PFSK-1 (cell line): Measurements from ENCODE around the gene S1PR2.

Experiments used
- FOXP2 ChIP-seq: optimal IDR thresholded peaks from 2 replicates; pipeline ENCODE3; 2011; ENCODE audit warnings: borderline replicate concordance, control low read depth, inconsistent platforms; ENCODE audit not compliant: insufficient read depth; ENCODE audit errors: extremely low read length, extremely low read depth
- POLR2AphosphoS5 ChIP-seq: IDR thresholded peaks from 2 replicates; pipeline ENCODE4 v1.6.1; 2012; ENCODE audit warnings: low read depth, mild to moderate bottlenecking, control low read depth, low read length, moderate library complexity
- SIN3A ChIP-seq: IDR thresholded peaks from 2 replicates; pipeline ENCODE4 v1.6.1; 2012; ENCODE audit warnings: mild to moderate bottlenecking, low read length, moderate library complexity, borderline replicate concordance; ENCODE audit not compliant: insufficient read depth
- TAF1 ChIP-seq: IDR thresholded peaks from 2 replicates; pipeline ENCODE4 v1.6.1; 2012; ENCODE audit warnings: low read length, control low read depth, borderline replicate concordance; ENCODE audit not compliant: insufficient read depth
- TF ChIP-seq, protein P1 (sequence below), 2 experiments: IDR thresholded peaks; 2 replicates each; pipeline versions ENCODE4 v1.6.1 to v1.8.0; 2011 to 2012; ENCODE audit warnings: low read depth in 2 of 2, low read length in 2 of 2, control low read depth in 1 of 2, inconsistent platforms in 1 of 2, mild to moderate bottlenecking in 1 of 2, moderate library complexity in 1 of 2; ENCODE audit not compliant: insufficient read depth in 1 of 2

S1PR2 gene

DNA sequence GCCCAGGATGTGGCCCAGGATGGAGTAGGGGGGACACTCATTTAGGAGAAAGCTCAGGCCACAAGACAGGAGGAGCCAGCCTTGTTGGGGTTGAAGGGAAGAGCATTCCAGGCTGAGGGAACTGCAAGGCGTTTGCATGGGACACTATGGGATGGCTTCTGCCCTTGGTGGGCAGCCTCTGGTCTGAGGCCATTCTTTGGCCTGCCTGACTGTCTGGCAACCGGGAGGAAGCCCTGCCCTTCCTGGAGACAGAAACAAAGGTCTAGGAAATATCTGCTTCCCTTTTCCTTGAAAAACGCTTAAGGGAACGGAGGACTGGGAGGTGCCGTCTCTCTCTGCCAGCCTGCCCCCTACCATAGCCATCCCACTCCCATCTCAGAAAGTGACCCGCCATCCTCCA is 36.9 kb upstream of the S1PR2 start:
- TF ChIP-seq SIN3A (no peak), POLR2AphosphoS5 (no peak), FOXP2 (no peak), TAF1 (no peak)
- TF ChIP-seq, protein P1, sequence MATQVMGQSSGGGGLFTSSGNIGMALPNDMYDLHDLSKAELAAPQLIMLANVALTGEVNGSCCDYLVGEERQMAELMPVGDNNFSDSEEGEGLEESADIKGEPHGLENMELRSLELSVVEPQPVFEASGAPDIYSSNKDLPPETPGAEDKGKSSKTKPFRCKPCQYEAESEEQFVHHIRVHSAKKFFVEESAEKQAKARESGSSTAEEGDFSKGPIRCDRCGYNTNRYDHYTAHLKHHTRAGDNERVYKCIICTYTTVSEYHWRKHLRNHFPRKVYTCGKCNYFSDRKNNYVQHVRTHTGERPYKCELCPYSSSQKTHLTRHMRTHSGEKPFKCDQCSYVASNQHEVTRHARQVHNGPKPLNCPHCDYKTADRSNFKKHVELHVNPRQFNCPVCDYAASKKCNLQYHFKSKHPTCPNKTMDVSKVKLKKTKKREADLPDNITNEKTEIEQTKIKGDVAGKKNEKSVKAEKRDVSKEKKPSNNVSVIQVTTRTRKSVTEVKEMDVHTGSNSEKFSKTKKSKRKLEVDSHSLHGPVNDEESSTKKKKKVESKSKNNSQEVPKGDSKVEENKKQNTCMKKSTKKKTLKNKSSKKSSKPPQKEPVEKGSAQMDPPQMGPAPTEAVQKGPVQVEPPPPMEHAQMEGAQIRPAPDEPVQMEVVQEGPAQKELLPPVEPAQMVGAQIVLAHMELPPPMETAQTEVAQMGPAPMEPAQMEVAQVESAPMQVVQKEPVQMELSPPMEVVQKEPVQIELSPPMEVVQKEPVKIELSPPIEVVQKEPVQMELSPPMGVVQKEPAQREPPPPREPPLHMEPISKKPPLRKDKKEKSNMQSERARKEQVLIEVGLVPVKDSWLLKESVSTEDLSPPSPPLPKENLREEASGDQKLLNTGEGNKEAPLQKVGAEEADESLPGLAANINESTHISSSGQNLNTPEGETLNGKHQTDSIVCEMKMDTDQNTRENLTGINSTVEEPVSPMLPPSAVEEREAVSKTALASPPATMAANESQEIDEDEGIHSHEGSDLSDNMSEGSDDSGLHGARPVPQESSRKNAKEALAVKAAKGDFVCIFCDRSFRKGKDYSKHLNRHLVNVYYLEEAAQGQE (IDR thresholded peaks at IDR 0.05; ENCODE audit: insufficient read depth in 1 of 2, low read depth in 2 of 2, low read length in 2 of 2): no peak

DNA sequence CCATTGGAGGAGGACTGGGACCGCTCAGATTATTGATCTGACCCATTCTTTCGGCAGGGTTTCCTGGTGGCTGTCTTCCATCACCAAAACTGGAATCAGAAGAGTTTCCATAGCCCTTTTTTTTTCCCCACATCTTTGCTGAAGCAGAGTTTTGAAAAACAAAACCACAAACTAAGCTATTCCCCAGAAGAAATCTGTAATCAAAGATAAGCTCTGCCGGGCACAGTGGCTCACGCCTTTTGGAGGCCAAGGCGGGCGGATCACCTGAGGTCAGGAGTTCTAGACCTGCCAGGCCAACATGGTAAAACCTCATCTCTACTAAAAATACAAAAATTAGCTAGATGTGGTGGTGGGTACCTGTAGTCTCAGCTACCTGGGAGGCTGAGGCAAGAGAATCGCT is 35.6 kb upstream of the S1PR2 start:
- TF ChIP-seq, protein P1 (IDR thresholded peaks at IDR 0.05; ENCODE audit: insufficient read depth in 1 of 2, low read depth in 2 of 2, low read length in 2 of 2): no peak
- TF ChIP-seq TAF1 (no peak), FOXP2 (no peak), POLR2AphosphoS5 (no peak), SIN3A (no peak)

DNA sequence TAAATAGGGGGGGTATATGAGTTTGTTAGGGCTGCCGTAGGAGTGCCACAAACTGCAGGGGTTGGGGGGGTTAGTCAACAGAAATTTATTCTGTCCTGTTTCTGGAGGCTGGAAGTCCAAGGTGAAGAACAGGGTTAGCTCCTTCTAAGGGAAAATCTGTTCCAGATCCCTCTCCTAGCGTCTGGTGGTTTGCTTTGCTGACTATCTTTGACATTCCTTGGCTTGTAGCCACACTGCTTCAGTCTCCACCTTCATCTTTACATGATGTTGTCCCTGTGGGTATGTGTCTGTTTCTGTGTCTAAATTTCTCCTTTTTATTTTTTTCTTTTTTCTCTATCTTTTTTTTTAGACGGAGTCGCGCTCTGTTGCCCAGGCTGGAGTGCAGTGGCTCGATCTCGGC is 31.6 kb upstream of the S1PR2 start:
- TF ChIP-seq, protein P1 (IDR thresholded peaks at IDR 0.05; ENCODE audit: insufficient read depth in 1 of 2, low read depth in 2 of 2, low read length in 2 of 2): no peak
- TF ChIP-seq SIN3A (no peak), FOXP2 (no peak)

DNA sequence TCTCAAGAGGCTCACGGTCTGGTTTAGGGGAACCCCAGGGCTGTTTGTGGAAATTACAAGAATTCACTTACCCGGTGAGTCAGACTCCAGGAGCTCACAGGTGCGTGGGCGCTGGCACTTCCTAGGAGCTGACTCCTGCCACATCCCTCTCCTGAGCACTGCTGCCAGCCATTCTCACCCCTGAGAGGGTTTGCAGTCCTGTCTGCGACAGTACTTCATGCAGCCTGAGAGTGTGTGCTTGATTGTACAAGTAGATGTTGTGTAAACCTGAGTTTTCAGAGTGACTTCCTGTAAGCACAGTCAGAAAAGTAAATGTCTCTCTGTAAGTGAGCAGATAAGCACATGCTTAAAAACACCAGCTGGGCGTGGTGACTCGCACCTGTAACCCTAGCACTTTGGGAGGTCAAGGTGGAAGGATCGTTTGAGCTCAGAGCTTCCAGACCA is 29.0 kb upstream of the S1PR2 start:
- TF ChIP-seq SIN3A: no peak
- TF ChIP-seq FOXP2: no peak
- TF ChIP-seq TAF1: no peak
- TF ChIP-seq POLR2AphosphoS5: no peak

DNA sequence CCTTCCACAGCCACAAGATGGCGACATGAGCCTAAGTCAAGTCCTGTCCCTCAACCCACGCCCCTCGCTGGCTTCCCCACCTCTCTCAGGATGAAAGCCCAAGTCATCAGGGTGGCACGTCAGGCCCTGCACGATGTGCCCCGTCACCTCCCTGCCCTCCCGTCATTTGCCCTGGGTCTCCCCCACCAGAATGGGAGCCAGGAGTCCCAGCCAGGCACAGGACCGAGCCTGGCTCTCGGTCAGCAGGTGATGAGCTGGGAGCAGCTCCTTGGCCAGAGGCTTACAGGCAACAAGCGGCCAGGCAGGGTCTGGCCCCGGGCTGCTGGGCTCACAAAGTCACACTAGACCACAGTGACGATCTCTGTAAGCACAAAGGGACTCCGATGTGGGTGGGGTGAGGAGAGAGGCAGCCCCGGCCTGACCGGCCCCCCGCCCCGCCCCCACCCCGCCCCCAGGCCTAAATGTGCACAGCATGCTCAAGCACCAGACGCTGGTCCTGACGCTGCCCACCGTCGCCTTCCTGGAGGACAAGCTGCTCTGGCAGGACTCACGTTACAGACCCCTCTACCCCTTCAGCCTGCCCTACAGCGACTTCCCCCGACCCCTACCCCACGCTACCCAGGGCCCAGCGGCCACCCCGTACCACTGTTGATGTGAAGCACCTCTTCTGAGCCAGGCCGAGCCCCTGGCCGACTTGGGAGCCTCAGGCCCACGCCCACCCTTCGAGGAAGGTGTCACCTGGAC is 28.2 kb upstream of the S1PR2 start:
- TF ChIP-seq TAF1 (no peak), SIN3A (no peak), POLR2AphosphoS5 (no peak), FOXP2 (no peak)
- TF ChIP-seq, protein P1 (IDR thresholded peaks at IDR 0.05; ENCODE audit: insufficient read depth in 1 of 2, low read depth in 2 of 2, low read length in 2 of 2): no peak
